Spinal cord (tissue), 10 donors: ENCODE results near the gene ADH7. TPM values are rescaled to one million over a fixed set of nuclear protein-coding genes. Genes with fewer than 3 reads are reported as not detected.

Source experiments
- DNase-seq, 6 donors: peaks; one replicate each; pipeline versions ENCODE4 v3.0.0 to v3.0.0-alpha.2; 2013 to 2015; ENCODE audit warnings: low spot score in 6 of 6, low read depth in 4 of 6
- H3K27ac ChIP-seq: one replicate; pipeline ENCODE4 v1.5.1; 2013; ENCODE audit warnings: low read depth, low read length, control low read depth
- H3K27me3 ChIP-seq: one replicate; pipeline ENCODE4 v1.6.1; 2013; ENCODE audit warnings: low read length; ENCODE audit not compliant: control insufficient read depth, insufficient read depth
- H3K36me3 ChIP-seq: one replicate; pipeline ENCODE4 v1.6.1; 2013; ENCODE audit warnings: low read length; ENCODE audit not compliant: control insufficient read depth, insufficient read depth
- H3K4me1 ChIP-seq: one replicate; pipeline ENCODE4 v1.6.1; 2013; ENCODE audit warnings: low read length; ENCODE audit not compliant: control insufficient read depth, insufficient read depth
- H3K4me3 ChIP-seq: one replicate; pipeline ENCODE4 v1.5.1; 2013; ENCODE audit warnings: low read depth, low read length, control low read depth
- H3K9me3 ChIP-seq: one replicate; pipeline ENCODE4 v1.6.1; 2013; ENCODE audit warnings: low read length; ENCODE audit not compliant: control insufficient read depth, insufficient read depth
- WGBS: methylation state at CpG from one replicate; pipeline ENCODE4 v1.1.5; 2013; ENCODE audit warnings: missing lambda C conversion rate; ENCODE audit not compliant: insufficient coverage; 5-methylcytosine and 5-hydroxymethylcytosine counted together
- polyA plus RNA-seq, 2 donors: library from polyadenylated mRNA; unstranded; fragments of 120-200 nt; gene quantifications; one replicate each; pipeline ENCODE4 v1.2.1, GENCODE V29; 2013; ENCODE audit not compliant: insufficient read length in 2 of 2
- total RNA-seq, 2 donors: library from RNA; depleted of rRNA in 1 of 2; stranded (reverse); fragments of 120-200 nt in 1 of 2; fragments of >200 nt in 1 of 2; gene quantifications; one replicate each; pipeline versions ENCODE4 v1.2.3 to v1.2.4, GENCODE V29; 2013 to 2014
- donor health status: healthy.

Gene ADH7
- total and polyA plus RNA-seq, 4 donors, result not detected

DNA sequence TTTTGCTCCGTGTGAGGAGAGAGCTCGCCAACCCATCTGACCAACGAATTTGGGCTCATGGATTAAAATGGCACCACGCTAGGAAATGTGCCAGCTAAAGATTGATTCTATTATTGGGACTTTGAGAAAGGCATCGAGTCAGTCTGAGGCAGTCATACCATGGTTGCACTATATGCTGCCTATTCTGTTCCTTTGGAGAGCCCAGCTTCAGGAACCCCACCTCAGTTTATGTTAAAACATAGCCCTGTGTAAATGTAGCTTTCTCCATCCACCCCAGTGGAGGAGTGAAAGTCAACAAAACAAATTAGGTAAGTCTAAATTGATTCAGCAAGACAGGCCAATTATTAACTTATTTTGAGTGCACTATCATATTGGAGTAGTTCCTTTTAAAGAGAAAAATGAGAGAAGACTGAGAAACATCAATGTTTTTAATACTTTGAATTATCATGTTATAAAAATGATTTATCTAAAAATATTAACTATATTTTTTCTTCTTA, 24.5 kb upstream of the ADH7 start:
- WGBS, result 88% methylated on average over 5 of the region's 5 CpGs
- Histone ChIP-seq H3K4me1 (no peaks in the 10 kb centered on the region), H3K27ac (no peak overlapping the region), H3K9me3 (no peaks in the 10 kb centered on the region), H3K36me3 (no peaks in the 10 kb centered on the region), H3K4me3 (no peak overlapping the region), H3K27me3 (no peaks in the 10 kb centered on the region)
- DNase-seq, result no peak

DNA sequence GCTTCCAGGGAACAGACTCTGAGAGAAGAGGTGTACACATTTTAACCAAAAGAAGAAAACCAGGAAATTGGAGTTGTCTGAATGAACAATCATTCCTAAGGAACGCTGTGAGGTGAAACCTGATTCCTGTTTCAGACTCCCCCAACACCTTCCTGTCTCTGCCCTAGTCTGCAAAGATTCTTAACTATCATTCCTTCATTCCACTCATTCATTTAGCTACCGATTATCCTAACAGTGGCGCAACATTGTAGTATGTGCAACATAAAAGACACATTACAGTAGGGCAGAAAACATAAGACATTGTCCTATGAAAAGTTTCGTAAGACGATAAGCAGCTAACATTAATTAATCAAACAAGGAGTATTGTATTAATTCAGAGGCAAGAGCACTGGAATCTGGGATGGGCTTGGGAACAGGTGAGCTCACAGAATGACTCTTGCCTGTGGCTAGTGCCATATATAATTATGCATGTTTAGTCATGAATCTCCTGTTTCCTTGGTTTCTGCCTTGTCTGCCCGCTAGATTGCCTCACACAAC, 23.8 kb upstream of the ADH7 start:
- H3K27me3 ChIP-seq, result no peaks in the 10 kb centered on the region
- no peaks in the 10 kb centered on the region for H3K9me3 ChIP-seq
- no peak overlapping the region for H3K27ac ChIP-seq
- H3K36me3 ChIP-seq, result no peaks in the 10 kb centered on the region
- H3K4me3 ChIP-seq, result no peak overlapping the region
- DNase-seq, result no peak
- no peaks in the 10 kb centered on the region for H3K4me1 ChIP-seq
- WGBS, result 29% methylated on average over 1 of the region's 6 CpGs

DNA sequence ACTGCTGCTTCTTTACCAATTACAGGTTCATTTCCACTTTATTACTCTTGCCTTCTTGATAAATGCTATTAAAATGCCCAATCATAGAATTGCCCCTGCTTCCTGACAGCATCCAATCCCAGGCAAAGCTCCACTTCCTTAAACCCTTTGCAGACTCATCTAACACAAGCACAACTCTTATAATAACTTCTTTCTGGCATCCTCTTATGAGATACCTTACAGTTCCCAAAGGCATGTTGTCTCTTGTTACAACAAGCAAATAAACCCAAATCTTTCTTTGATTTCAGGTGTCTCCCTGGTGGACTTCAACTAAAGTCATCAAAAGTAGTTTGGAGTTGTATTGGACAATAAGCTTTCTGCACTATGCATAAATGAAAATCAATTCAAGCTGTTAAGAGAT, 22.5 kb upstream of the ADH7 start:
- Histone ChIP-seq H3K4me1 (no peaks in the 10 kb centered on the region), H3K36me3 (no peaks in the 10 kb centered on the region), H3K27ac (no peak overlapping the region), H3K9me3 (no peaks in the 10 kb centered on the region), H3K4me3 (no peak overlapping the region), H3K27me3 (no peaks in the 10 kb centered on the region)
- no peak for DNase-seq

DNA sequence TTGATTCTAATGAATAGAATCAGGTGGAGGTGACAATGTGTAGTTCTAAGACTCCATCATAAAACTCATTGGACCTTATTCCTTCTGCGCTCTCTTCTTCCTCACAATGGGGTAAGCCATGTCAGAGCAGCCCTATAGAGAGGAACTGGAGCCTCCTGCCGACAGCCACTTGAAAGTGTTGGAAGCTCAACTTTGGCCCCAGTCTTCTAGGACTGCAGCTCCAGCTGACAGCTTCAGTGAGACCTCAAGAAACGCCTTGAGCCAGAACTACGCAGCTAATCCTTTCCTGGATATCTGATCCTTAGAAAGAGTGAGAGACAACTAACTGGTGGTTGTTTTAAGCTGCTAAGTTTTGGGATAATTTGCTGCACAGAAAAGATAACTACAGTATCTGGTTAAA, 22.1 kb upstream of the ADH7 start:
- Histone ChIP-seq H3K27ac (no peak overlapping the region), H3K9me3 (no peaks in the 10 kb centered on the region), H3K27me3 (no peaks in the 10 kb centered on the region), H3K4me3 (no peak overlapping the region), H3K36me3 (no peaks in the 10 kb centered on the region), H3K4me1 (no peaks in the 10 kb centered on the region)
- 64% methylated on average over 4 of the region's 4 CpGs for WGBS
- DNase-seq, result no peak

DNA sequence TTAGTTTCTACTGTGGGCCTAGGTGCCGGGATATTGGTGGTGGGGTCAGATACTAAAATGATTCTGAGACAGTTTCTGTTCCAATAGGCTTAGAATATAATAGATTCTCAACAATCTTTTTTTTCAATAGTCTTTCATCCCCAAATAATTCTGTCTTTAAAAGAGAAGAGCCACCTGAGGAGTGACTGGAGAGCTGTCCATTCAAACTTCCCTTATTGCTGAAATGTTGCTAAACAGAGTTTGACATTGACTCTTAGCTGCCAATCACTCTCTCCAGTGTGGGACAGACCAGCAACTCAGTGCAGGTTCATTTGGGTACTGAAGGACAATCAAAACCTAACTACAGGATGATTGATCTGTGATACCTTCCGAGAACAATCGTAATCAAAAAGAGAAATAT, 12.4 kb upstream of the ADH7 start:
- no CpG with 5 or more reads among the region's 3 CpGs for WGBS
- Histone ChIP-seq H3K9me3 (peaks cover 3% of the 10 kb centered on the region), H3K36me3 (no peaks in the 10 kb centered on the region), H3K27ac (no peak overlapping the region), H3K27me3 (no peaks in the 10 kb centered on the region), H3K4me3 (no peak overlapping the region), H3K4me1 (no peaks in the 10 kb centered on the region)
- DNase-seq, result no peak

DNA sequence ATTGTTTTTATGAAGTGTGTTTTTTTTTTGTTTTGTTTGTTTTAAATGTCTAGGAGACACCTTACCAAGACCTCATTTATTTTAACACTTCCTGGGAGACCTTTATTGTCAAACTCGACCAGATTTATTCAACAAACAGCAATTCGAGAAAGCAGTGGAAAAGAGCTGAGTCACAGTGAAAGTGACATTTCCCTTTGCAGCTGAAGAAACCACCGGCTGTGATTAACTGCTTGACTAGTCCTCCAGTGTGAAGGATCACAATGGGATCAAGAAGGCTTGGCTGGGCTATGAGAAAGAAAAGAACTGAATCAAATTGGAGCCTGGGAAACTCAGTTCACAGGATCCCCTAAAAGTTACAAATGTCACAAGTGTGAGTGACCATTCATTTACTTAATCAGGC, 11.9 kb upstream of the ADH7 start:
- DNase-seq, result peak in 4 of 6 donors; percentile 17 to 61 (median 42)
- 11% methylated on average over 1 of the region's 3 CpGs for WGBS

DNA sequence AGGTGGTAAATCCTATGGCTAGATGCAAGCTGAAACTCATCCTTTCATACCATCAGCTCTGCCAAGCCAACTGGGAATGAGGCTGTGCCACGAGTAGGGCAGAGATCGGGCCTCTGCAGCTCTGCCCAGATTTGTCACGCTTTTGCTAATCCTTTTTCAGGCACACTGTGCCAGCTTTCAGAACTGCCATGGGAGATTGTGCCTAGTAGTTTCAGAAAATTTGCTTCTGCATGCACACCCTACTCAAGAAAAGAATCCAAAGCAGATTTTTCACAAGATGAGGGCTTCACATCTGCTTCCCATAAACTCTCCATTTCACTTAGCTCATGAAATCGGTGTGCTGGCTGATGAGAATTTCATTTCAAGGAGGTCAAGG, 3.3 kb upstream of the ADH7 start:
- Histone ChIP-seq H3K4me3 (no peak overlapping the region), H3K4me1 (no peaks in the 10 kb centered on the region), H3K9me3 (no peaks in the 10 kb centered on the region), H3K36me3 (no peaks in the 10 kb centered on the region), H3K27ac (no peak overlapping the region), H3K27me3 (no peaks in the 10 kb centered on the region)
- 43% methylated on average over 2 of the region's 4 CpGs for WGBS
- DNase-seq, result peak in 1 of 6 donors; percentile 9

More for the DNA sequence above, 11.9 kb upstream of the ADH7 start:
- H3K9me3 ChIP-seq, result peaks cover 3% of the 10 kb centered on the region
- H3K27me3 ChIP-seq, result no peaks in the 10 kb centered on the region
- H3K36me3 ChIP-seq, result no peaks in the 10 kb centered on the region
- H3K4me1 ChIP-seq, result no peaks in the 10 kb centered on the region
- no peak overlapping the region for H3K27ac ChIP-seq
- no peak overlapping the region for H3K4me3 ChIP-seq

DNA sequence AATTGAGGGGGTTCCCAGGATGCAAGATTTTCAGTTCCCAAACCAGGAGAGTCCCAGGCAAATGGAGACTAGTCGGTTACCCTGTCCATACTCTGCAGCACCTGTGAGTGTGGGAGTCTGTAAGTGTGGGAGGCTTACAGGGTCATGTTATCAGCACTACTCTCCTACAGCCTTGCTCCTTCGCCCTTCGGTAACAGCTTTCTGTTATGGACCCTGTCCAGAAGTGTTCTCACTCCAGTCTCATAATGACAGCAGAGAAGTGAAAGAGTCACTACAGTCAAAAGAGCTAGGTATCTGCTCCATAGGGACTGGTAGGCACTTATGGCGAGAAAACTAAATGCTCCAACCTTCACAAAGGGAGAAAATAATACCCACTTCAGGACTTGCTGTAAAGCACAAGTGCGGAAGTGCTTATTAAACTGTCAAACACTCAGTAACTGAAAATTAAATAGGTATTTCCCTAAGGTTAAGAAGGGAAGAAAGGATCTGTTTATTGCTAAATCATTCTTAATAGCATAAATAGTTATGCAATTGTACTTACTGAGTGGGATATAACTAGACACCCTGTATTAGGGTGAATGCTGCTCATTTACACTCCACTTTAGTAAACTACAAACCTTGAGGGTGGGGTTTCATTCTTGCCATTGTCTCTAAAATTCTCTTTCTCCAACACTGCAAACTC, 2.7 kb upstream of the ADH7 start:
- Histone ChIP-seq H3K9me3 (no peaks in the 10 kb centered on the region), H3K4me1 (no peaks in the 10 kb centered on the region), H3K27me3 (no peaks in the 10 kb centered on the region), H3K4me3 (no peak overlapping the region), H3K36me3 (no peaks in the 10 kb centered on the region), H3K27ac (no peak overlapping the region)
- no peak for DNase-seq
- WGBS, result 100% methylated on average over 1 of the region's 5 CpGs

DNA sequence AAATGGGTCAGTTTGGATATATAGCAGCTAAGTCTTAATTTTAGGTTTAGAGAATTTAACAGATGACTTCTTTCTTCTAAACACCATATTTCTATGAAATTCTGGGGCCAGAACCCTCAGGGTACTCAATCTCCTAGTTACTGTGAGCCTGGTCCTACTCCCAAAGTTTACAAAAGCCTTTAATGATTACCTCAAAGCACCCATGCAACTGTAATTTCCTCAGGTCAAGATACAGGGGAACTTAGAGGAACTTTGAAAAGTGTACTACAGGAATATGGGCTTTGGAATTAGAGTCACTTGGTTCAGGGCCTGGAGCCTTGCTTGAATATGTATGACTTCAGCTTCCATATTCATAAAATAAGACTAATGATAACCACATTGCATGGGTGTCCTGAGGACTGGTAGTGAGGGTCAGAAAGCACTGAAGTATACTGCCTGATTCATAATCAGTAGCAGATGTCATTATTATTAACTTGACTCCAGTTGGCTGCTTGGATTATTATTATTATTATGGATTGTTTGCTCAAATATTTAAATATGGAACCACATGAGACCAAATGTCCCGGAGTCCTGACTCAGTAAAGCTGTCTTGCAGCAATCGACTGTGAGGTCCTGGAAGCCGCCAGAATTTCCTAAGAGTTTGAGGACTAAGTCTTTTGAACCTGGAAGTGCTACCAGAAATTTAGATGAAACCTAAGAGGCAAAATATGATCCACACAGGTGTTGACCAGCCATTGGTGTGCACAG, 2.0 kb upstream of the ADH7 start:
- Histone ChIP-seq H3K9me3 (no peaks in the 10 kb centered on the region), H3K27ac (no peak overlapping the region), H3K27me3 (no peaks in the 10 kb centered on the region), H3K36me3 (no peaks in the 10 kb centered on the region), H3K4me1 (no peaks in the 10 kb centered on the region), H3K4me3 (no peak overlapping the region)
- 93% methylated on average over 3 of the region's 3 CpGs for whole genome bisulfite sequencing
- no peak for DNase-seq

DNA sequence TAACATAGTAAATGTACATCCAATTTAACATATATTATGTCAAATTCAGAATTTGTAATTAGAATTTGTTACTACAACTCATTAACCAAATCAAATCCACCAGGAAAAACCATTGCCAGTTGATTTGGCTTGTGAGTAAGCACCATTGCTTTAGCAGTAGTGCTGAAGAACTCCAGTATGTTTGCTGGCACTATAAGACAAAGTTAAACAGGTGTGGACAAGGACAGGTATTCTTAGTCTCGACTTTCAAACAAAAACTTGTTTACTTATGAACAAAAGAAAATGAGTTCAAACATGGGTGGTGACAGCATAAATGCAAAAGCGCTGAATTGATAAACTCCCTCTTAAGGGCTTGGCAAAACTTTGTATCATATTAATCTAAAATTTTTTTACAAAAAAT, 1.3 kb upstream of the ADH7 start:
- no peak overlapping the region for H3K27ac ChIP-seq
- no peak overlapping the region for H3K4me3 ChIP-seq
- H3K9me3 ChIP-seq, result no peaks in the 10 kb centered on the region
- DNase-seq, result no peak
- WGBS, result no CpG with 5 or more reads among the region's 2 CpGs
- H3K36me3 ChIP-seq, result no peaks in the 10 kb centered on the region
- H3K27me3 ChIP-seq, result no peaks in the 10 kb centered on the region
- H3K4me1 ChIP-seq, result no peaks in the 10 kb centered on the region
